ENCODE results near the gene GADD45B. TPM values are rescaled to one million over a fixed set of nuclear protein-coding genes. Genes with fewer than 3 reads are reported as not detected.

Gene GADD45B
- total RNA-seq, 1 donor from 2014 or later, result 4.9 TPM

- H3K27me3 Mint-ChIP-seq, result peaks cover 41% of the 10 kb centered on the region
- H3K36me3 Mint-ChIP-seq (ENCODE audit: insufficient read depth), result no peaks in the 10 kb centered on the region
- H3K4me3 Mint-ChIP-seq (ENCODE audit: low read depth), result no peak overlapping the region
- no peak for DNase-seq (ENCODE audit: low spot score, unreplicated experiment)
- no peaks in the 10 kb centered on the region for H3K4me1 Mint-ChIP-seq (ENCODE audit: low read depth)
- peaks cover 4% of the 10 kb centered on the region for H3K9me3 Mint-ChIP-seq (ENCODE audit: low read depth)
- H3K27ac Mint-ChIP-seq, result no peak overlapping the region
- TF ChIP-seq CTCF (IDR thresholded peaks at IDR 0.05; ENCODE audit: unreplicated experiment), result no peak
Measured at GRCh38 chr19:2487842-2488241, 11.9 kb downstream of the GADD45B start.

- no peaks in the 10 kb centered on the region for H3K4me1 Mint-ChIP-seq (ENCODE audit: low read depth)
- no peaks in the 10 kb centered on the region for H3K36me3 Mint-ChIP-seq (ENCODE audit: insufficient read depth)
- no peak for TF ChIP-seq CTCF (IDR thresholded peaks at IDR 0.05; ENCODE audit: unreplicated experiment)
- no peak overlapping the region for H3K27ac Mint-ChIP-seq
- peaks cover 44% of the 10 kb centered on the region for H3K27me3 Mint-ChIP-seq
- H3K9me3 Mint-ChIP-seq (ENCODE audit: low read depth), result peaks cover 4% of the 10 kb centered on the region
- H3K4me3 Mint-ChIP-seq (ENCODE audit: low read depth), result no peak overlapping the region
- no peak for DNase-seq (ENCODE audit: low spot score, unreplicated experiment)
Measured at GRCh38 chr19:2488405-2488941, 12.5 kb downstream of the GADD45B start.

- Mint-ChIP-seq H3K9me3 (ENCODE audit: low read depth) (no peaks in the 10 kb centered on the region), H3K36me3 (ENCODE audit: insufficient read depth) (no peaks in the 10 kb centered on the region), H3K27ac (no peak overlapping the region), H3K27me3 (peaks cover 50% of the 10 kb centered on the region), H3K4me3 (ENCODE audit: low read depth) (no peak overlapping the region), H3K4me1 (ENCODE audit: low read depth) (no peaks in the 10 kb centered on the region)
- peak; percentile 32 for DNase-seq (ENCODE audit: low spot score, unreplicated experiment)
- TF ChIP-seq CTCF (IDR thresholded peaks at IDR 0.05; ENCODE audit: unreplicated experiment), result no peak
Measured at GRCh38 chr19:2488942-2489731, 13.2 kb downstream of the GADD45B start.

- Mint-ChIP-seq H3K36me3 (ENCODE audit: insufficient read depth) (no peaks in the 10 kb centered on the region), H3K4me1 (ENCODE audit: low read depth) (no peaks in the 10 kb centered on the region), H3K4me3 (ENCODE audit: low read depth) (no peak overlapping the region), H3K9me3 (ENCODE audit: low read depth) (no peaks in the 10 kb centered on the region), H3K27ac (no peak overlapping the region), H3K27me3 (peaks cover 46% of the 10 kb centered on the region)
- no peak for DNase-seq (ENCODE audit: low spot score, unreplicated experiment)
- TF ChIP-seq CTCF (IDR thresholded peaks at IDR 0.05; ENCODE audit: unreplicated experiment), result no peak
Measured at GRCh38 chr19:2490659-2491058, 14.7 kb downstream of the GADD45B start.

- Mint-ChIP-seq H3K9me3 (ENCODE audit: low read depth) (no peaks in the 10 kb centered on the region), H3K4me1 (ENCODE audit: low read depth) (peaks cover 4% of the 10 kb centered on the region), H3K4me3 (ENCODE audit: low read depth) (no peak overlapping the region), H3K27me3 (peaks cover 43% of the 10 kb centered on the region), H3K36me3 (ENCODE audit: insufficient read depth) (no peaks in the 10 kb centered on the region), H3K27ac (no peak overlapping the region)
- TF ChIP-seq CTCF (IDR thresholded peaks at IDR 0.05; ENCODE audit: unreplicated experiment), result no peak
- DNase-seq (ENCODE audit: low spot score, unreplicated experiment), result no peak
Measured at GRCh38 chr19:2491130-2491801, 15.3 kb downstream of the GADD45B start.

Data from progenitor cell of endocrine pancreas (in vitro differentiated cells).